ENCODE data around the gene NABP2. TPM values are rescaled to one million over a fixed set of nuclear protein-coding genes. Genes with fewer than 3 reads are reported as not detected.
A peak's percentile ranks its signal among the peaks of the same experiment; 100 is the strongest.

NABP2 gene
- total RNA-seq, 1 experiment from 2014 or later, result 63.3 TPM

DNA sequence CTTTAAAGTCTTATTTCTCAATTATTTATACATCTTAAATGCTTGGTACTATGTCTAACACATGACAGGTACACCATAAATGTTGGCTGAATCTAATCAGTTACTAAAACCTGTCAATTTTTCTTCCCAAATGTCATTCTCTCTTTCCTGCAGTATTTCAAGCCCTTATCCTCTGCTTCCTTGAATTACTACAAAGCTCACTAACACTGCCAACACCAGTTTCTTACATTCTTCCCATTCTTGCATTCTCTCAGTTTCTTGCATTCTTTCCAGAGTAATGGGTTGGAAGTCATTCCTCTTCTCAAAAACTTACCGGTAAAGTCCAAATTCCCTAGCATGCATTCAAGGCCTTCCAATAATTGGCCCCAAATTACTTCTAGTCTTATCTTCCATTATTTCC is 25.3 kb upstream of the NABP2 start:
- no peaks in the 10 kb centered on the region for H3K4me1 Mint-ChIP-seq (ENCODE audit: low read depth, unreplicated experiment)
- TF ChIP-seq, protein P1, sequence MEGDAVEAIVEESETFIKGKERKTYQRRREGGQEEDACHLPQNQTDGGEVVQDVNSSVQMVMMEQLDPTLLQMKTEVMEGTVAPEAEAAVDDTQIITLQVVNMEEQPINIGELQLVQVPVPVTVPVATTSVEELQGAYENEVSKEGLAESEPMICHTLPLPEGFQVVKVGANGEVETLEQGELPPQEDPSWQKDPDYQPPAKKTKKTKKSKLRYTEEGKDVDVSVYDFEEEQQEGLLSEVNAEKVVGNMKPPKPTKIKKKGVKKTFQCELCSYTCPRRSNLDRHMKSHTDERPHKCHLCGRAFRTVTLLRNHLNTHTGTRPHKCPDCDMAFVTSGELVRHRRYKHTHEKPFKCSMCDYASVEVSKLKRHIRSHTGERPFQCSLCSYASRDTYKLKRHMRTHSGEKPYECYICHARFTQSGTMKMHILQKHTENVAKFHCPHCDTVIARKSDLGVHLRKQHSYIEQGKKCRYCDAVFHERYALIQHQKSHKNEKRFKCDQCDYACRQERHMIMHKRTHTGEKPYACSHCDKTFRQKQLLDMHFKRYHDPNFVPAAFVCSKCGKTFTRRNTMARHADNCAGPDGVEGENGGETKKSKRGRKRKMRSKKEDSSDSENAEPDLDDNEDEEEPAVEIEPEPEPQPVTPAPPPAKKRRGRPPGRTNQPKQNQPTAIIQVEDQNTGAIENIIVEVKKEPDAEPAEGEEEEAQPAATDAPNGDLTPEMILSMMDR (IDR thresholded peaks at IDR 0.05; ENCODE audit: unreplicated experiment), result no peak
- no peaks in the 10 kb centered on the region for H3K27me3 Mint-ChIP-seq (ENCODE audit: unreplicated experiment)
- H3K27ac Mint-ChIP-seq (ENCODE audit: unreplicated experiment), result peak overlapping the region; percentile 9
- no peak for DNase-seq
- H3K36me3 Mint-ChIP-seq (ENCODE audit: insufficient read depth, unreplicated experiment), result no peaks in the 10 kb centered on the region
- no peaks in the 10 kb centered on the region for H3K9me3 Mint-ChIP-seq (ENCODE audit: low read depth, unreplicated experiment)
- no peak overlapping the region for H3K4me3 Mint-ChIP-seq (ENCODE audit: low read depth, unreplicated experiment)
- intact Hi-C loops (cut with micrococcal nuclease; ENCODE audit: unreplicated experiment), result no loop called here
- CTCF ChIA-PET, result no interaction called here
- no TSS peak for BruUV-seq (replicated peaks)

DNA sequence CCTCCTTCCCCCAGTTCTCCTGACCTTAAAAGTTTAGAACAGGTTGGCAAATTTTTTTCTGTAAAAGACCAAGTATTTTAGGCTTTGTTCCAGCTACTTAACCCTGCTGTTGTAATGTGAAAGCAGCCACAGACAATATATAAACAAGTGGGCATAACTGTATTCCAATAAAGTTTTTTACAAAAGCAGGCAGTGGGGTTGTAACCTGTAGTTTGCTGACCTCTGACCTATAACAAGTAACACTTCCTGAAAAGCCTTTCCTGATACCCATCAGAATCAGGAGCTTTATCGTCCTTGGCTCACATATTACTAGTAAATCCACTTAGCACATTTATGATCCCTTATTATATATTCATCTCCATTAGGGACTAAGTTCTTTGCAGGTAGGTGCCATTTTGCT is 21.8 kb upstream of the NABP2 start:
- Mint-ChIP-seq H3K27me3 (ENCODE audit: unreplicated experiment) (no peaks in the 10 kb centered on the region), H3K4me1 (ENCODE audit: low read depth, unreplicated experiment) (no peaks in the 10 kb centered on the region), H3K9me3 (ENCODE audit: low read depth, unreplicated experiment) (no peaks in the 10 kb centered on the region), H3K4me3 (ENCODE audit: low read depth, unreplicated experiment) (no peak overlapping the region), H3K36me3 (ENCODE audit: insufficient read depth, unreplicated experiment) (peaks cover 16% of the 10 kb centered on the region), H3K27ac (ENCODE audit: unreplicated experiment) (no peak overlapping the region)
- DNase-seq, result no peak
- intact Hi-C loops (cut with micrococcal nuclease; ENCODE audit: unreplicated experiment), result no loop called here
- BruUV-seq (replicated peaks), result no TSS peak
- CTCF ChIA-PET, result interaction anchor here (0.7 to 0.8 kb wide), 2 partner anchors 14 to 20 kb away, joined by 3 to 5 read pairs; no protein-coding TSS in a partner anchor
- TF ChIP-seq, protein P1 (IDR thresholded peaks at IDR 0.05; ENCODE audit: unreplicated experiment), result no peak

DNA sequence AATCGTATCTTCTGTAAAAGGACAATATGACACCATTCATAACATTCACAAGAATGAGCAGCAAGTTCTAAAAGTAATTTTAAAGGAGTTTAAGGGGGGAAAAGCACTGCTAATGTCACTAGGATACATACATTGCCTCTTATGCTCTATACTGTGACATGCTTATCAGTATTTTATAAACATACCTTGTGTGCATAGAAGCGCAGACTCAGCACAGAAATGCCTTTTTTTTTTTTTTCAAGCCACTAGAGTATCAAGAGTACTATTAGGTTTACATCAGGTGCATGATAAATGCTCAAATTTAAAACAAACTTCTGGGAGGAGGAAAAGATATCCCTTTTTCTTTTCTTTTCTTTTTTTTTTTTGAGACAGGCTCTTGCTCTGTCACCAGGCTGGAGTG is 21.3 kb upstream of the NABP2 start:
- H3K4me1 Mint-ChIP-seq (ENCODE audit: low read depth, unreplicated experiment), result no peaks in the 10 kb centered on the region
- no peaks in the 10 kb centered on the region for H3K9me3 Mint-ChIP-seq (ENCODE audit: low read depth, unreplicated experiment)
- H3K27me3 Mint-ChIP-seq (ENCODE audit: unreplicated experiment), result no peaks in the 10 kb centered on the region
- no peak overlapping the region for H3K27ac Mint-ChIP-seq (ENCODE audit: unreplicated experiment)
- BruUV-seq (replicated peaks), result no TSS peak
- TF ChIP-seq, protein P1 (IDR thresholded peaks at IDR 0.05; ENCODE audit: unreplicated experiment), result no peak
- no peak for DNase-seq
- CTCF ChIA-PET, result interaction anchor here (0.8 kb wide), 1 partner anchor 19 kb away, joined by 5 read pairs; no protein-coding TSS in a partner anchor
- H3K36me3 Mint-ChIP-seq (ENCODE audit: insufficient read depth, unreplicated experiment), result peaks cover 16% of the 10 kb centered on the region
- intact Hi-C loops (cut with micrococcal nuclease; ENCODE audit: unreplicated experiment), result no loop called here
- no peak overlapping the region for H3K4me3 Mint-ChIP-seq (ENCODE audit: low read depth, unreplicated experiment)

DNA sequence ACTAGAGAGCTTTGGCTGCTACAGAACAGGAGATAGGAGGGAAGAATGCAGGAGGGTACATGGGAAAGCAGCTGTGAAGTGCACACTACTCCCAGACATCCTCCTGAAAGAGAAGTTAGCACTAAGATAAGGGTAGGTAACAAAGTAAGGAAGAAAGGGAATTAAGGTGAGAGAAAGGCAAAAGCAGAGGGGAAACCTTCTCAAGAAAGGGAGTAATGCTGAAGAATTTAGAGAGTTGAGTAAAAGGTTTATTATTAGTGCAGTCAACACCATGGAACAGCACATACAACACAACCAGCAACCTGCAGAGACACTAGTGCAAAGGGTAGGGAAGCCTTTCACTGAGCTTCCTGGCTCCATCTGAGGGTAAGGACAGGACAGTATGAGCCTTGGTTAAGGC is 19.9 kb upstream of the NABP2 start:
- Mint-ChIP-seq H3K4me3 (ENCODE audit: low read depth, unreplicated experiment) (no peak overlapping the region), H3K4me1 (ENCODE audit: low read depth, unreplicated experiment) (no peaks in the 10 kb centered on the region), H3K27me3 (ENCODE audit: unreplicated experiment) (no peaks in the 10 kb centered on the region), H3K27ac (ENCODE audit: unreplicated experiment) (no peak overlapping the region), H3K9me3 (ENCODE audit: low read depth, unreplicated experiment) (no peaks in the 10 kb centered on the region), H3K36me3 (ENCODE audit: insufficient read depth, unreplicated experiment) (peaks cover 29% of the 10 kb centered on the region)
- TF ChIP-seq, protein P1 (IDR thresholded peaks at IDR 0.05; ENCODE audit: unreplicated experiment), result no peak
- intact Hi-C loops (cut with micrococcal nuclease; ENCODE audit: unreplicated experiment), result no loop called here
- CTCF ChIA-PET, result interaction anchor here (4.2 kb wide), 1 partner anchor 18 kb away, joined by 28 read pairs; the partner anchor contains the start of gene RNF41
- BruUV-seq (replicated peaks), result no TSS peak
- no peak for DNase-seq

Data from Calu3 (cell line).